Measurements from ENCODE around the gene CCSER1. TPM values are rescaled to one million over a fixed set of nuclear protein-coding genes. Genes with fewer than 3 reads are reported as not detected.

The CCSER1 gene
- total RNA-seq, 1 experiment from 2014 or later: 0.98 TPM

- in situ Hi-C loops (cut with HindIII; ENCODE audit: low pct_unique_long_range_greater_than_20kb, low sequenced_read_pairs): no loop called here
These were observed 4.8 kb upstream of the CCSER1 start for GRCh38 chr4:90122355-90122748.

GRCh38 chr4:90124276-90124675 lies 2.9 kb upstream of the CCSER1 start:
- in situ Hi-C loops (cut with HindIII; ENCODE audit: low pct_unique_long_range_greater_than_20kb, low sequenced_read_pairs): no loop called here
- no peak for DNase-seq (ENCODE audit: low read depth)

More at GRCh38 chr4:90122355-90122748, 4.8 kb upstream of the CCSER1 start:
- DNase-seq (ENCODE audit: low read depth): no peak

- in situ Hi-C loops (cut with HindIII; ENCODE audit: low pct_unique_long_range_greater_than_20kb, low sequenced_read_pairs): no loop called here
- no peak for DNase-seq (ENCODE audit: low read depth)
These were observed 389 bp upstream of the CCSER1 start for GRCh38 chr4:90126805-90127204.

- in situ Hi-C loops (cut with HindIII; ENCODE audit: low pct_unique_long_range_greater_than_20kb, low sequenced_read_pairs): no loop called here
- no peak for DNase-seq (ENCODE audit: low read depth)
These were observed 632 bp downstream of the CCSER1 start for GRCh38 chr4:90127706-90128345.

- DNase-seq (ENCODE audit: low read depth): peak; percentile 4
- in situ Hi-C loops (cut with HindIII; ENCODE audit: low pct_unique_long_range_greater_than_20kb, low sequenced_read_pairs): no loop called here
These were observed 1.8 kb downstream of the CCSER1 start for GRCh38 chr4:90128961-90129495.

GRCh38 chr4:90130076-90130475 lies 2.9 kb downstream of the CCSER1 start:
- in situ Hi-C loops (cut with HindIII; ENCODE audit: low pct_unique_long_range_greater_than_20kb, low sequenced_read_pairs): no loop called here

GRCh38 chr4:90137555-90137954 lies 10.4 kb downstream of the CCSER1 start:
- DNase-seq (ENCODE audit: low read depth): peak; percentile 6
- in situ Hi-C loops (cut with HindIII; ENCODE audit: low pct_unique_long_range_greater_than_20kb, low sequenced_read_pairs): no loop called here

More at GRCh38 chr4:90130076-90130475, 2.9 kb downstream of the CCSER1 start:
- DNase-seq (ENCODE audit: low read depth): no peak

GRCh38 chr4:90142081-90142480 lies 14.9 kb downstream of the CCSER1 start:
- no peak for DNase-seq (ENCODE audit: low read depth)
- in situ Hi-C loops (cut with HindIII; ENCODE audit: low pct_unique_long_range_greater_than_20kb, low sequenced_read_pairs): no loop called here

GRCh38 chr4:90145319-90145718 lies 18.1 kb downstream of the CCSER1 start:
- in situ Hi-C loops (cut with HindIII; ENCODE audit: low pct_unique_long_range_greater_than_20kb, low sequenced_read_pairs): no loop called here
- DNase-seq (ENCODE audit: low read depth): no peak

- in situ Hi-C loops (cut with HindIII; ENCODE audit: low pct_unique_long_range_greater_than_20kb, low sequenced_read_pairs): no loop called here
- no peak for DNase-seq (ENCODE audit: low read depth)
These were observed 19.1 kb downstream of the CCSER1 start for GRCh38 chr4:90146306-90146705.

- in situ Hi-C loops (cut with HindIII; ENCODE audit: low pct_unique_long_range_greater_than_20kb, low sequenced_read_pairs): no loop called here
These were observed 21.5 kb downstream of the CCSER1 start for GRCh38 chr4:90148574-90149148.

GRCh38 chr4:90152024-90152423 lies 24.8 kb downstream of the CCSER1 start:
- in situ Hi-C loops (cut with HindIII; ENCODE audit: low pct_unique_long_range_greater_than_20kb, low sequenced_read_pairs): no loop called here
- no peak for DNase-seq (ENCODE audit: low read depth)

More at GRCh38 chr4:90148574-90149148, 21.5 kb downstream of the CCSER1 start:
- no peak for DNase-seq (ENCODE audit: low read depth)

GRCh38 chr4:90159193-90159592 lies 32.0 kb downstream of the CCSER1 start:
- in situ Hi-C loops (cut with HindIII; ENCODE audit: low pct_unique_long_range_greater_than_20kb, low sequenced_read_pairs): no loop called here
- DNase-seq (ENCODE audit: low read depth): no peak

- in situ Hi-C loops (cut with HindIII; ENCODE audit: low pct_unique_long_range_greater_than_20kb, low sequenced_read_pairs): no loop called here
- DNase-seq (ENCODE audit: low read depth): no peak
These were observed 32.9 kb downstream of the CCSER1 start for GRCh38 chr4:90160044-90160443.

- in situ Hi-C loops (cut with HindIII; ENCODE audit: low pct_unique_long_range_greater_than_20kb, low sequenced_read_pairs): no loop called here
- no peak for DNase-seq (ENCODE audit: low read depth)
These were observed 35.4 kb downstream of the CCSER1 start for GRCh38 chr4:90162566-90162965.

- in situ Hi-C loops (cut with HindIII; ENCODE audit: low pct_unique_long_range_greater_than_20kb, low sequenced_read_pairs): no loop called here
- no peak for DNase-seq (ENCODE audit: low read depth)
These were observed 36.7 kb downstream of the CCSER1 start for GRCh38 chr4:90163872-90164271.

- no peak for DNase-seq (ENCODE audit: low read depth)
- in situ Hi-C loops (cut with HindIII; ENCODE audit: low pct_unique_long_range_greater_than_20kb, low sequenced_read_pairs): no loop called here
These were observed 38.7 kb downstream of the CCSER1 start for GRCh38 chr4:90165883-90166282.

GRCh38 chr4:90171491-90171890 lies 44.3 kb downstream of the CCSER1 start:
- no peak for DNase-seq (ENCODE audit: low read depth)
- in situ Hi-C loops (cut with HindIII; ENCODE audit: low pct_unique_long_range_greater_than_20kb, low sequenced_read_pairs): no loop called here

- DNase-seq (ENCODE audit: low read depth): no peak
- in situ Hi-C loops (cut with HindIII; ENCODE audit: low pct_unique_long_range_greater_than_20kb, low sequenced_read_pairs): no loop called here
These were observed 47.4 kb downstream of the CCSER1 start for GRCh38 chr4:90174621-90175023.

GRCh38 chr4:90181644-90182043 lies 54.5 kb downstream of the CCSER1 start:
- in situ Hi-C loops (cut with HindIII; ENCODE audit: low pct_unique_long_range_greater_than_20kb, low sequenced_read_pairs): no loop called here

More at GRCh38 chr4:90181644-90182043, 54.5 kb downstream of the CCSER1 start:
- DNase-seq (ENCODE audit: low read depth): no peak

Data from Caki2 (cell line).